HG03439 (cell line): ENCODE data around the gene BCR.

ENCODE experiments used
- ATAC-seq: cut with Tn5 transposase; IDR thresholded peaks from one replicate; pipeline ENCODE4 v1.9.1; 2021; ENCODE audit warnings: mild to moderate bottlenecking, moderate library complexity; ENCODE audit not compliant: unreplicated experiment

The BCR gene

GRCh38 chr22:23258826-23259170, 78.5 kb downstream of the BCR start:
- no peak for ATAC-seq

GRCh38 chr22:23259916-23260644, 79.8 kb downstream of the BCR start:
- no peak for ATAC-seq

GRCh38 chr22:23260645-23261581, 80.6 kb downstream of the BCR start:
- ATAC-seq = no peak

- ATAC-seq = no peak
Measured at GRCh38 chr22:23261900-23262450, 81.7 kb downstream of the BCR start.

GRCh38 chr22:23262518-23263332, 82.4 kb downstream of the BCR start:
- ATAC-seq = no peak

- ATAC-seq = no peak
Measured at GRCh38 chr22:23263651-23264555, 83.6 kb downstream of the BCR start.

- no peak for ATAC-seq
Measured at GRCh38 chr22:23264610-23265367, 84.5 kb downstream of the BCR start.

- no peak for ATAC-seq
Measured at GRCh38 chr22:23265368-23265700, 85.0 kb downstream of the BCR start.

- ATAC-seq = no peak
Measured at GRCh38 chr22:23266780-23267179, 86.5 kb downstream of the BCR start.

- ATAC-seq = no peak
Measured at GRCh38 chr22:23267226-23268043, 87.1 kb downstream of the BCR start.

- no peak for ATAC-seq
Measured at GRCh38 chr22:23268139-23268712, 87.9 kb downstream of the BCR start.

GRCh38 chr22:23268877-23269276, 88.6 kb downstream of the BCR start:
- ATAC-seq = no peak

- ATAC-seq = no peak
Measured at GRCh38 chr22:23269441-23270211, 89.3 kb downstream of the BCR start.

GRCh38 chr22:23270212-23270733, 90.0 kb downstream of the BCR start:
- no peak for ATAC-seq

GRCh38 chr22:23270798-23271596, 90.7 kb downstream of the BCR start:
- ATAC-seq = no peak

- no peak for ATAC-seq
Measured at GRCh38 chr22:23271597-23271908, 91.2 kb downstream of the BCR start.

- ATAC-seq = no peak
Measured at GRCh38 chr22:23272371-23272770, 92.1 kb downstream of the BCR start.
